ENCODE results near the gene CNDP2. TPM values are rescaled to one million over a fixed set of nuclear protein-coding genes. Genes with fewer than 3 reads are reported as not detected.
A peak's percentile ranks its signal among the peaks of the same experiment; 100 is the strongest.
"Not testable (repeated sequence)": the region's sequence is repeated elsewhere in the genome, so short reads cannot be mapped to it uniquely, and the experiment has no call there.

The CNDP2 gene
- polyA plus RNA-seq, 1 donor: 298 TPM

DNA sequence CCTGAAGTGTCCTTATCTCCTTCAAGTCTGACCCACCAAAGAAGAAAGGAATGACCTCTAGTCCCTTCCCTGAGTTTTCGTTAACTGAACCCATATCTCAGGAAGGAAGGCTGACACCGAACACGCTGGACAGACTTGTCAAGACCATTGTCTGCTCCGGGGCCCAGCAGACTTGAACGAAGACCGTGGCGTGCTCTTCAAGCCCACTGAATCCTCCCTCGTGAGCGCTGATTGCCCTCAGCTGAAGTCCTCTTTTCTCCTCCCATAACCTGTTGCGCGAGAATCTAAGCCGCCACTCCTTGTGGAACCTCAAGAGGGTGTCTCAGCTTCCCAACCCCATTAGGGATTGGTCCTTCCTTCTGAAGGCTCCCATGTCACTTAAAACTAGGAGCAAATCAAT is 37.5 kb downstream of the CNDP2 start:
- no peak for DNase-seq

DNA sequence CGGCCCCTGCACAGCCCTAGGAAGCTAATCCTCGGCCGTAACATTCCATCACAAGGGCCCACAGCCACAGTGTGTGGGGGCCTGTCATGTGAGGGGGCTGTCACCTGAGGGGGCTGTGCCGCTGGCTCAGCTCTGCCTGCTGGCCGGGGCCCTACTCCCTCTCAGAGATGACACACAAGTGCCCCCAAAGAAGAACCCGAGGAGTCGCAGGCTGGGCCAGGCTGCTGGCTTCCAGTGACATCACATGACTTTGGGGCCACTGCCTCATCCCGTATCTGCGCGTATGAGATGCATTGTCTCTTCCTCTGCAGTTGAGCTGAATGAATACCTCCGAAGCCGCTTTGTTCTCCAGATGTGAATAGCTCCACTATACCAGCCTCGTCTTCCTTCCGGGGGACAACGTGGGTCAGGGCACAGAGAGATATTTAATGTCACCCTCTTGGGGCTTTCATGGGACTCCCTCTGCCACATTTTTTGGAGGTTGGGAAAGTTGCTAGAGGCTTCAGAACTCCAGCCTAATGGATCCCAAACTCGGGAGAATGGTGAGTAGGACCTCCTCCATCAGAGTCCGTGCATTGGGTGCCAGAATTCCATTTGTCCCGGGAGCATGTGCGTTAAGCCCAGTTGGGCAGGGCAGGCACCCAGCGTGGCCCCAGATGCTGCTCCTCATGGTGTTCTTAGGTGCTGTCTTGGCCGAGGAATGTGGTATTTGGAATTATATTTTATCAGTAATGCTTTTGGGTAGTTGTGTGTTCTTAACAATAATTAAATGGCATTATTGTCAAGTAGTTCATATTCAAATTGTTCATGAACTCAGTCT is 38.2 kb downstream of the CNDP2 start, which contains the start of gene CNDP1:
CNDP1 (plus strand) TSS at position 351 of the 820 bp plus-strand sequence; CDS start at position 519, 168 bp downstream.
- DNase-seq: no peak

DNA sequence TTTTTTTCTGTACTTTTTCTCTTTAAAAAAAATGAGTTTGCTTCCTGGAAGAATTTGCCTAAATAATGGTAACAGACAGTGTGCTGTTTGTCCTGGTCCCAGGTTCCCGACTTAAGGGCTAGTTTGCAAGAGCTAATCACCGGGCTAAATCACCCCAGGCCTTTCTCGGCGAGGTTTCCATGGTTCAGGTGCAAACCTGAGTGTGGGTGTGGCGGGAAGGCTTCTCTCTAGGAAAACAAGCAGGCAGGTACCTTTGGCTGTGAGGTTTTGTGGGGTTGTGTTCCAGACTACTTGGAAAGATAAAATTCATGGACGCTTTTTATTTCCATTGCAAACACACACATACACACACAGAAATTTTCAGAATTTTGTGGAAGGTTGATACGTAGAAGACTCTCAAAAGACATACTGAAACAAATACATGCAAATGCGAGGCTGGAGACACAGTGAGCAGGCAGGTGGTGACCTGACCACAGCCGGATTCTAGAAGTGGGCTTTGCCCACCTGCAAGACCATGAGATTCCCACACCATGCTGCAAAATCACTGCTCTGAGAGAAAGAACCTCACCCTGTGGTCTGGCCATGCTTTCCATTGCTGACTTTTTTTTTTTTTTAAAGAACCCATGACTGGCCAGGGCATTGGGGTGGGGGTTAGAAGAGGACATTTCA is 39.0 kb downstream of the CNDP2 start:
- DNase-seq: no peak

DNA sequence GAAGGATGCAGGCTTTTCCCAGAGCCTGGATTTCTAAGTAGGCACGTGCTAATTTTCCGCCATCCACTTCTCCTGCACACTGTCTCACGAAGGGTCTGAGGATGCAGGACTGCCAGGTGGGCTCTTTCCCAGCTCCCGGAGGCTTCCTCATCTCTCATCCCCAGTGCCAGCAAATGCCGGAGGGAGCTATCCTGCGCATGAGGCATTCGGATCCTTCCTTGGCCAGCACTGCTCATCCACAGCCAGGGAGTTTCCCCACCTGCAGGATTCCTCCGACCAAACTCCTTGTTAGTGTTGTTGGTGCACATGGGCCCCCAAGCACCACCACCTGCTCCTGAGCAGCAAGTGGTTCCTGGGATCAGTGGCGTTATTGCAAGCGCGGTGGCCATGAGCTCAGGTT is 43.1 kb downstream of the CNDP2 start:
- no peak for DNase-seq

DNA sequence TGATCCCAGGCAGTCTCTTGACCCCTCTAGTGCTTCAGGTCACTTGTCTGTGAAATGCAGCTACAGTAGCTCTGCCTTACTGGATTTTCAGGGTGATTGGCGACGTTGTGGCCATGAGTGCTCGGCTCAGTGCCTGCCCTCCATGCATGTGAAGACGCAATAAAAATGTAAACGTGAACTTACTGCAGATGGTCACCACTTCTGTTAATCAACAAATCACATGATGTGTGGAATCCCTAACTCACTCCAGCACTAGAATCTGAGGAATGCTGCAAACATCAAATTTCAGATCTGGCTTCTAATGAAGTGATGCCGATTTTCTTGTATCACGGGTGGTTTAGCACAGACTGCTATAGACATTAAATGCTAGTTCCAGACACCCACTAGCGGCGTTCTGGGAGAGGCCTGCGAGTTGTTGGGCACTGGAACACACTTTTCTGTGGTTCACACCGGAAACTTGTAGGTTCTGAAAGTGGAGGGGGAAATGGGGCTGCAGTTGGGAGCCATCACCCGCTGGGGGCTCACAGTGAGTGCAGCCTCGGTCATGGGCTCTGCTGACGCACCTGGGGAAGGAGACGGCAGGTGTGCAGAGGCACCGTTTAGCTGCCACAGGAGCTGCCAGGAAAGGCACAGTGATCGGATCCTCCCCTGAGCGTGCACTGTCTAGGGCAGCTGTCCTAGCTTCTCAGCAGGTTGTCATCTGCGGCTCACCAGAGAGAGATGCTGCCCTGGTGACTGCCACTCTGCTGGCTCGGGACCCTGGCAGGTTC is 44.7 kb downstream of the CNDP2 start:
- DNase-seq: no peak

DNA sequence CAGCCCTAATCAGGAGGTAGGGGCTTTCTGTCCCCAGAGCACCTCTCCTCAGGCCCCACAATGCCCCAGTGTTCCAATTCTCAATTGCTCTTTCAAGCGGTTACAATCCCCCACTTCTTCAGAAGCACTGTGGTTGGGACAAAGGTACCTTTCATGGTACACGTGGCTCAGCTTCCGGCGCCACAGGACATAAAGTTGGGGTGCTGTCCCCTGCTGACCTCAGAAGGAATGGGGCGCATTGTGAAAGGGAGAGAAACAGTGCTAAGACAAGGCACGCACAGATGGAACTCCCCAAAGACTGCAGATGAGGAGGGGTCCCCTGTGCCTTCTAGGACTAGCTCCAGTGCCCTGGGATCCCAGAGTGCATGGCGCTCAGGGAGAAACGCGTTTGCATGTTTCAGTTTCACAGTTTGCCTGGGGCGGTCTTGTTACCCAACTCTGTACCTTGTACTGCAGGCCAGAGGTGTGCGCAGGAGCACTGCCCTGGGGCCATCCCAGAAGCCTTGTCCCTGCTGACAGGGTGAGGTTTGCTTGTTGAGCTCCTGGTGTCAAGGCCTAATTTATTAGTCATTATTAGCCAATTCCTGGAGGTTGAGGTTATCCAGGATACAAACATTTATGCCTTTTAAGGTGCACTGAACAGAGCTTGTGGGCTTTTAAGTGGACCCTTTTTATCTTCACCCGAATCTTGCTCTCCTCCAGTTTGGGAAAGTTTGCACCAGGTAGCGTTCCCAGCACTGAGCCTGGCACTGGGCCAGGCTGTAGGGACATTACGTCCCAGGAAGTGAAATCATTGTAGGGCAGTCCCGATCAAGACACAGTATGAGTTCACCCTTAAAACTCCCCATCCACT is 45.8 kb downstream of the CNDP2 start:
- no peak for DNase-seq

DNA sequence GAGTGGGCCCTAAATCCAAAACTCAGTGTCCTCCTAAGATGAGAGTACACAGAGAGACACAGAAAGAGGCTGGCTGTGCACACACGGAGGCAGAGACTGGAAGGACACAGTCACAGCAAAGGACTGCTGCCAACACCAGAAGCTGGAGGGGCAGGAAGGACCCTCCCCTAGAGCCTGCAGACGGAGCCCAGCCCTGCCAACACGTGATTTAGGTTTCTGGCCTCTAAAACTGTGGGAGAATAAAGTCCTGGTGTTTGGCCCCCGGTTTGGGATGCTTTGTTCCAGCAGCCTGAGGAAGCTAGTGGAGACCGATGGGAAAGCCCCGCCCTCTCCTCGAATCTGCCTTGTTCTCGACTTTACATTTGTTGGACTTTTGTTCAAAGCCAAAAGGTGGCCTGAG is 48.7 kb downstream of the CNDP2 start:
- DNase-seq: no peak

DNA sequence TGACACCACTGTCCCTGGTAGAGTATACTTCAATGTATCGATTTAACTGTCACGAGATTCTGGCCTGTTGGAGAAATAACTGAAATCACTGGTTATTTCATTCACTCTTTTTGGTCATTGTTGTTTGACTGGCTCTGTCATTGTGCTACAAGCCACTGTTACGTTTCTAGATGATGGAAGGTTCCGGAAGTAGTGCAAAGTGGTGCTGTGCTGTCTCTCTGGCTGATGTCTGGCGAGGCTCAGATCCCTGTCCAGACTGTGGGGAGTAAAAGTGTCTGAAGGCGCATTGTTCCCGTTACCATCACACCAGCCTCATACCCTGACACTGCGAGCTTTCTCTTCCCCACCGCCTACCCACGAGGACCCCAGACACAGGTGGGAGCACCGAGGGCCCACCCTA is 49.8 kb downstream of the CNDP2 start:
- no peak for DNase-seq

DNA sequence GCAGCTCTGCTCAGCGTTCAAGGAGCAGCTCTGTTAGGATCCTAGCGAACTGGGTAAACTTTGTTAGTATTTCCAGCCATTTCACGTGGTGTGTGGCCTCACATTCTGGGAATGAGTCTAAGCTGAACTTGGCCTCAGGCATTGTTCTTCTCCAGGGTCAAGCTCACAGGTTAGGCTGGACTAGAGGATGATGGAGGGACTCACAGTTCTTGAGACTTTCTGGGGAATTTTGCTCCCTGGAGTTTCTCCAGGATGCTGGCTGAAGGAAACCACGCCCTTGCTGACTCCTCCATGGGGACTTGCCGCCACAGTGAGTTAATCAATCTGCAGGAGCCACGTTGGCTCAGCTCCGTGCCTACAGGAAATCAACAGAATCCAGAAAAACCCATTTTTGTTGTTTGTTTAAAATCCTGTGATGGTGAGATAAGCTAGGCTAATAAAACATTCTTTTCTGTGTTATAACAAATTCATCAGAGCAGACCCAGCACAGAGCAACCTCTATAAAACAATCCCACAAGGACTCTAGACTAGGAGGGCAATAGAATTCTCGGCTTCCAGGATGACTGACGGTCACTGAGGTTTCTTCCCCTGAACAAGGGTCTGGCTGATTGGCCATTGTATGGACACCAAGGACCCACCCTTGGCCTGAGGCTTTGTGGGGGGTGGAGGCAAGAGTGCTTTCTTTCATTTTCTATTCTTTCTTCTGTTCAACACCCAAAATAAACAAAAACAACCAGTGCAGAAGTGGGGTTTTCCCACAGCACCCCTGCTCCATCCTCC is 50.8 kb downstream of the CNDP2 start:
- no peak for DNase-seq

DNA sequence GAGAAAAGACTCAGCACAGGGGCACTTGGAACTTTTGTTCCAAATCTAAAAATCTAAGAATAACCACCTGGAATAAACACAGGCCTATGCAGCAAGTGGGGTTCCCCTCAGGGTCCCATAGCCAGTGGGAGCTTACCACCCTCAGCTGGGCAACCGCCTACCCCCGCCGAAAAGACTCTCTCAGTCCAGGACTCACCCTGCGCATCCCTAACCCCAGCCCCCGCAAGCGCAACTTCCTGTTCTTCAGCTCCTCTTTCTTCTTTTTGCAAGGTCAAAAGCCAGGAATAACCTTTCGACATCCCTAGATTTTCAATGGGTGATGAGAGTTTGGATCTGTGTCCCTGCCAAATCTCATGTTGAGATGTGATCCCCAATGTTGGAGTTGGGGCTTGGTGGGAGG is 51.7 kb downstream of the CNDP2 start:
- no peak for DNase-seq

DNA sequence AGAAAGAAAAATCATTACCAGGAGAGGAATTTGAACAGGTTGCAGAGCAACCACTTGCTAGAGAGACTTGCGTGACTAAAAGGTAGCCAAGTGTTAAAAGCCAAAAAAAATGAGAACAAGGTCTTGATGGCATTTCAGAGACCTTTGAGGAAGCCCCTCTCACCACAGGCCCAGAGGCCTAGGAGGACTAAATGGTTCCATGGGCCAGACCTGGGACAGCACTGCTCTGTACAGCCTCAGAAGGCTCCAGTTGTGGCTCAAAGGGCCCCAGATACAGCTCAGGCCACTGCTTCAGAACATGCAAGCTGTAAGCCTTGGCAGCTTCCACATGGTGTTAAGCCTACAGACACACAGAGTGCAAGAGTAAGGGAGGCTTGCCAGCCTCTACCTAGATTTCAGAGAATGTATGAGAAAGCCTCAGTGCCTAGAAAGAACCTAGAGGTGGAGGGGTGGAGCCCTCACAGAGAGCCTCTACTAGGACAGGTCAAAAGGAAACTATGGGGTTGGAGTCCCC is 53.5 kb downstream of the CNDP2 start:
- DNase-seq: no peak

DNA sequence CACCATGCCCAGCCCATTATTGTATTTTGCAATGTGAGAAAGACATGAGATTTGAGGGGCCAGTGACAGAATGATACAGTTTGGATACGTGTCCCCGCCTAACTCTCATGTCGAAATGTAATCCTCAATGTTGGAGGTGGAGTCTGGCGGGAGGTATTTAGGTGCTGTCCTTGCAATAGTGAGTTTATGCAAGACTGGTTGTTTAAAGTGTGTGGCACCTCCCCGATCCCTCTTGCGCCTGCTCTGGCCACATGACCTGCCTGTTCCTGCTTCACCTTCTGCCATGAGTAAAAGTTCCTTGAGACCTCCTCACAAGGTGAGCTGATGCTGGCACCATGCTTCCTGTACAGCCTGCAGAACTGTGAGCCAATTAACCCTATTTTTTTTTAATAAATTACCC is 54.7 kb downstream of the CNDP2 start:
- DNase-seq: no peak

DNA sequence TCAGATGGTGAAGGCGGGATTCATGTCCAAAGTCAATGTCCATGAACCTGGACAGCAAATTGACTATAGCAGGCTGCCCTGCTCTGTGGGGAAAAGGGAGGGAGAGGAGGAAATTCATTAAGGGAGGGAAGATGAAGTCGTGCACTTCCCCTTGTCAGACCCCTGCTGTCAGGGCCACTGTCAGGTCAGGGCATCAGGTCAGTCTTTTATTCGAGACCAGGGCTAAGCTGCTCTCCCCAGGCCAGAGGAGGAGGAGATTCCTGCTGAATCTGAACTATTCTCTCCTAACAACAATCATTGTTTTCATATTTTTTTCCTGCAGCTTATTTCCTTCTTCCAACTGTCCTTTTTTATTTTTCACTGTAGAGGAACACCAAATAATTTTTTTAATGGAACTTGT is 55.3 kb downstream of the CNDP2 start:
- no peak for DNase-seq

DNA sequence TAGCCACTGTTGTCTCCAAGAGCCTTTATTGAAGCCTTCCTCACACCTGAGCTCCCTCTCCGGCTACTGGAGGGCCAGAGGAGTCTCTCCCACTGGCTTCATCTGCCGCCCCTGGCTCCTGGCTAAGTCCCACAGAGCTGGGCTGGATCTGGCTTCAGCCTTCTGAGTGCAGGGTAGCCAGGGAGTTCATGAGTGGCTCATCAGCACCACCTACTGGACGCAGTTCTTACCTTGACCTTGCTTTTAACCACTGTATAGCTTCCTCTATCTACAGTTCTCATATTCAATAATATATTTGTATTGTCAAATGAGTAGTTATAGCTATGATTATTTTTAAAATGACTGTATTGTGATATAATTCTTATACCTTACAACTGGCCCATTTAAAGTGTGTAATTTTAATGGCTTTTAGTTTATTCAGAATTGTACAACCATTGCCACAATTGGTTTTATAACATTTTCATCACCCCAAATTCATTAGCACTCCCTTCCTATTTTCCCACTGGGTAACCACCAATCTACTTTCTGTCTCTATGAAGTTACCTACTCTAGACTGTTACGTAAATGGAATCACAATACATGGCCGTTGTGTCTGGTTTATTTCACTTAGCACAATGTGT is 55.9 kb downstream of the CNDP2 start:
- peak; percentile 88 for DNase-seq

DNA sequence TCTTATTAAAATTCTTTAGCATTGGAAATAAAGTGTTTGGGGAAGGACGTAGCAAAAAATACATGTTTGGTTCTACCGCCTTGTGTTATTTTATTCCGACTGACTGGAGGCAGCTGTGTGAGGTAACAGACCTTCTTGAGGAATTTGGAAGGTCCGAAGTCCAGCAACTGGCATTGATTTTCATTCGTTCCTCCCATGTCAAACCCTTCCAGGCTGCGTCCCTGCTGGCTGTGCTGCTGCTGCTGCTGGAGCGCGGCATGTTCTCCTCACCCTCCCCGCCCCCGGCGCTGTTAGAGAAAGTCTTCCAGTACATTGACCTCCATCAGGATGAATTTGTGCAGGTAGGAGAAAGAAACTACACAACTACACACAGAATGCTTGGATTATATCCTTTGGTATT is 60.0 kb downstream of the CNDP2 start:
- DNase-seq: no peak

DNA sequence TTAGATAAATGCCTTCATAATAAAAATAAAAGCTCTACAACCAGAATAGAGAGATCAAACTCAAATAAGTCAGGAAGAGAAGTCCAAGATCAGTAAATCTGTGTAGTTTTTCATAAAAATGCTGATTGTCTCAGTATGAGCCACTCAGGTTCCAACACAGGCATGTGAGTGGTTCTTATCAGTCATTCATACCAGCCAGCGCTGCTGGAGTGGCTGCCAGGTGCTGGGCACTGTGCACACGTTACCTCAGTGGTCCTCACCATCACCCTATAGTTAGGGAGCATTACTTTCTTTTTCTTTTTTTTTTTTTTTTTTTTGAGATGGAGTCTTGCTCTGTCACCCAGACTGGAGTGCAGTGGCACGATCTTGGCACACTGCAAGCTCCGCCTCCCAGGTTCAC is 61.9 kb downstream of the CNDP2 start:
- DNase-seq: no peak

DNA sequence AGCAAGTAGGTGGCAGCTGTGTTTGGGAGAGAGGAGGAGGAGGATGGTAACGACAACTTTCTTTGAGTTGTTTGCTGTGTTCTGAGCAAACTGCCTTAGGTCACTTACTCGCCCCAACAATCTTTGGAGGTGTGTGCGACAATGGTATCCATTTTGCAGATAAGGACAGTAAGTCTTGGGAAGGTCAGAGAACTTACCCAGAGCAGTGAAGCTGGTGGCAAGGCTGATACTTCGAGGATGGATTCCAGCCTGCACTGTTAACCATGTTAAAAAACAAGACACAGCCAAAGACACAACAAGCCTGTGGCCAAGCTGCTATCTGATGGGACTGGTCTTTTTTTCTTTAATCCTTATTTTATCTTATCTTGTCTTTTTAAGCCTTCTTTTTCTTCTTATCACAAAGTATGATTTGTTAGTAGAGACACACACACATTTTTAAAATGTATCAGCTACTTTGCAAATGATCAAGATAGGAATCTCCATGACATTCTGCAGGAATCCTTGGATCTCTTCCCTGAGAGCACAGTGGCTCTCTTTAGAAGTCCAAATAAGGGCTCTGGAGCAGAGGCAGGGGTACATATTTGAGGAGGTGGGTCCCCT is 66.1 kb downstream of the CNDP2 start:
- DNase-seq: no peak

DNA sequence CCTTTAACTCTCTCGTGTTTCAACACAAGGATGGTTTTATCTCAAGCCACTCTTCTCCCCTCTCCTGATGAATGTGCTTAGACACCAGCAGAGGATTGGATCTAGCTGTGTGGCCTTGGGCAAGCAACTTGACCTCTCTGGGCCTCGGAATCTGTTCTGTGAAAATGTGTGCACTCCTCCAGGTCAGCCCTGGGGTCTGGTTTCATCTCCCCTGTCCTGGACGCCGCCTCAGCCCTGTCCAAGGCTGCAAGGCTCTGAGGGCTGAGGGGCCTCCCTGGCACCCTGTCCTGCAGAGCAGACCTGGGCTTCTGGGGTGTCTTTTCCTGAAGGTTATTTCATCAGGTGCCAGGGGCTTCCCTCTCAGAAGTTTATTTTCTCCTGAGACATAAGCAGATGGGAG is 66.6 kb downstream of the CNDP2 start:
- DNase-seq: no peak

DNA sequence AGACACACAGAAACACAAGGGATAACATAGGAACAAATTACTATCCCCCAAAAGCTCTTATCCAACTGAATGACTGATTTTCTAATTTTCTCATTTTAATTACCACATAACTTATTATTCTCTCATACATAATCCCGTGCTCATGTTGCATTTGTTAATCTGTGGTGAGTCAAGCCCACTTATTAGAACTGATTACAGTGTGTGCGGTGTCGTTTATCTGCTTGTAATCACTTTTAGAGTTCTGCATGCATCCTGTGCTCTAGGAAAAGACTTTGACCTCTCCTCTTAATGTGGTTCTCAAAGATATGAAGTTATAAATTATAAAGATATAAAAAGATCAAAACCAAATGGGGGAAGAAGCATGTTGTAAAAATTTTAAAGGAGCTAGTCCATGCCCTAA is 67.8 kb downstream of the CNDP2 start:
- DNase-seq: no peak

DNA sequence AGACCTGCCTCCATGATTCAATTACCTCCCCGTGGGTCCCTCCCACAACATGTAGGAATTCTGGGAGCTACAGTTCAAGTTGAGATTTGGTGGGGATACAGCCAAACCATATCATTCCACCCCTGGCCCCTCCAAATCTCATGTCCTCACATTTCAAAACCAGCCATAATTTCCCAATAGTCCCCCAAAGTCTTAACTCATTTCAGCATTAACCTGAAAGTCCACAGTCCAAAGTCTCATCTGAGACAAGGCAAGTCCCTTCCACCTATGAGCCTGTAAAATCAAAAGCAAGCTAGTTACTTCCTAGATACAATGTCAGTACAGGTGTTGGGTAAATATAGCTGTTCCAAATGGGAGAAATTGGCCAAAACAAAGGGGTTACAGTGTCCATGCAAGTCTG is 69.0 kb downstream of the CNDP2 start:
- DNase-seq: not testable (repeated sequence)
